ENCODE measurements around the gene HOOK1. TPM values are rescaled to one million over a fixed set of nuclear protein-coding genes. Genes with fewer than 3 reads are reported as not detected.

HOOK1 gene
- total and polyA plus RNA-seq, 12 donors = 3.3 to 23.9 (median 8.4) TPM

- Histone ChIP-seq H3K4me1 (replicated peaks in 1 of 2) (peaks cover 0 to 5% of the 10 kb centered on the region in 2 donors), H3K4me3 (no peak overlapping the region), H3K27me3 (no peaks in the 10 kb centered on the region), H3K27ac (no peak overlapping the region), H3K36me3 (replicated peaks in 1 of 2) (no peaks in the 10 kb centered on the region), H3K9me3 (replicated peaks in 1 of 3) (no peaks in the 10 kb centered on the region)
- intact Hi-C loops (cut with DNase I) = no loop called here
- 30 to 42% (median 38%) methylated on average over 2 of the region's 2 CpGs for WGBS, 4 donors
- TF ChIP-seq POLR2A (IDR thresholded peaks at IDR 0.05) = no peak
- no peak for TF ChIP-seq CTCF (IDR thresholded peaks at IDR 0.05)
- DNase-seq = no peak
Measured at GRCh38 chr1:59767119-59767518, 47.6 kb upstream of the HOOK1 start.

- H3K27ac ChIP-seq = no peak overlapping the region
- no peaks in the 10 kb centered on the region for H3K36me3 ChIP-seq (replicated peaks in 1 of 2)
- no peak for TF ChIP-seq POLR2A (IDR thresholded peaks at IDR 0.05)
- no peak for TF ChIP-seq CTCF (IDR thresholded peaks at IDR 0.05)
- WGBS, 4 donors = 89 to 95% (median 94%) methylated on average over 10 of the region's 10 CpGs
- peaks cover 0 to 5% of the 10 kb centered on the region in 2 donors for H3K4me1 ChIP-seq (replicated peaks in 1 of 2)
- no peaks in the 10 kb centered on the region for H3K27me3 ChIP-seq
- intact Hi-C loops (cut with DNase I) = no loop called here
- DNase-seq = no peak
- H3K4me3 ChIP-seq = no peak overlapping the region
- H3K9me3 ChIP-seq (replicated peaks in 1 of 3) = no peaks in the 10 kb centered on the region
Measured at GRCh38 chr1:59768792-59769735, 45.7 kb upstream of the HOOK1 start.

- TF ChIP-seq CTCF (IDR thresholded peaks at IDR 0.05) (no peak), POLR2A (IDR thresholded peaks at IDR 0.05) (no peak)
- H3K4me3 ChIP-seq = no peak overlapping the region
- H3K4me1 ChIP-seq (replicated peaks in 1 of 2) = peaks cover 0 to 5% of the 10 kb centered on the region in 2 donors
- H3K9me3 ChIP-seq (replicated peaks in 1 of 3) = no peaks in the 10 kb centered on the region
- intact Hi-C loops (cut with DNase I) = no loop called here
- H3K27ac ChIP-seq = no peak overlapping the region
- no peaks in the 10 kb centered on the region for H3K27me3 ChIP-seq
- no peak for DNase-seq
- 85 to 94% (median 90%) methylated on average over 4 of the region's 4 CpGs for WGBS, 4 donors
- H3K36me3 ChIP-seq (replicated peaks in 1 of 2) = no peaks in the 10 kb centered on the region
Measured at GRCh38 chr1:59769736-59770095, 45.0 kb upstream of the HOOK1 start.

- H3K27me3 ChIP-seq = no peaks in the 10 kb centered on the region
- intact Hi-C loops (cut with DNase I) = no loop called here
- H3K4me1 ChIP-seq (replicated peaks in 1 of 2) = peaks cover 0 to 5% of the 10 kb centered on the region in 2 donors
- 96 to 99% (median 97%) methylated on average over 3 of the region's 3 CpGs for WGBS, 4 donors
- no peaks in the 10 kb centered on the region for H3K9me3 ChIP-seq (replicated peaks in 1 of 3)
- TF ChIP-seq CTCF (IDR thresholded peaks at IDR 0.05) = no peak
- no peaks in the 10 kb centered on the region for H3K36me3 ChIP-seq (replicated peaks in 1 of 2)
- DNase-seq = no peak
- no peak overlapping the region for H3K27ac ChIP-seq
- H3K4me3 ChIP-seq = no peak overlapping the region
Measured at GRCh38 chr1:59771361-59771760, 43.4 kb upstream of the HOOK1 start.
